ENCODE results near the gene TSSC4.
"Not testable (repeated sequence)": the region's sequence is repeated elsewhere in the genome, so short reads cannot be mapped to it uniquely, and the experiment has no call there.

Gene TSSC4

DNA sequence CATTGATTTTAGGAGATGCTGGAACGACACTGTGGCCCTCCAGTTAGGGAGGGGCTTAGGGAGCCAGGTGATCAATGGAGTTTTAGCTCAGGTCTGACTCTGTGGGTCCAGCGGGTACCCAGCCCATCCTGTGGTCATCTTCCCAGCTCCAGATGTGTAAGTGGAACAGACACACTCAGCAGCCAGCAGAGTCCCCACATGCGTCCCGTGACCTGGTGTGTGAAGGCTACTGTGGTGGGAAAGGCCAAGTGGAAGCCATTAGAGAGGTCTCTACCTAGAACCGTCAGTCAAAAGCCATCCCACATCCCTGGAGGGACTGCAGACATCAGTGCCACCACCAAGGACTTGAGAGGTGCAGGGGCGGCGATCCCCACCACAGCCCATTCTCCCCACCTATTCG is 43.3 kb upstream of the TSSC4 start (continued):
- TF ChIP-seq ZNF221 (tag by site-specific recombination; IDR thresholded peaks at IDR 0.05; ENCODE audit: borderline replicate concordance) (no peak), SALL2 (tag by site-specific recombination; IDR thresholded peaks at IDR 0.05; ENCODE audit: borderline replicate concordance) (no peak), ZNF623 (tag by site-specific recombination; IDR thresholded peaks at IDR 0.05) (no peak), ZNF658 (tag by site-specific recombination; IDR thresholded peaks at IDR 0.05) (no peak), ZNF555 (tag by site-specific recombination; conservative IDR thresholded peaks at IDR 0.05) (no peak), ZNF16 (tag by site-specific recombination; IDR thresholded peaks at IDR 0.05; ENCODE audit: low read depth) (no peak)

DNA sequence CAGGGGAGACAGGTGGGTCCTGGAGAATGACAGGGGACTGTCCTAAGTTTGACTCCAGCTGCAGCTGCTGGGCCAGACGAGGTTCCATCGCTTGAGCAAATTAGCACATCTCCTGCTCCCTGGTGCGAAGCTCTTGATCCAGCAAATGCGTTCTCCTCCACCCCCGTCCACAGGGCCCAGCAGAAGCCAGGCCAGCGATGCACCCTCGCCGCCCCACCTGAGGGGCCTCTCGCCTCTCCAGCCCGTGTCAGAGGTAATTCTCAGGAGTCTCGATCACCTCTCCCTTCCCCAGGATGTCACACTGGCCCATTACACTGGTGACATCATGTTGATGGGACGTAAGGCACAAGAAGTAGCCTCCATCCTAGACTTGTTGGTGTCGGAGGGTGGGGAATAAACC is 42.9 kb upstream of the TSSC4 start:
- POLR2A ChIA-PET = interaction anchor here (1.2 kb wide), 1 partner anchor 19 kb away, joined by 3 read pairs; no protein-coding TSS in a partner anchor
- not testable (repeated sequence) for H3K27ac ChIP-seq (ENCODE audit: extremely low read depth, low read depth, low read length)
- CTCF ChIA-PET = interaction anchor here (0.6 kb wide), 1 partner anchor 206 kb away, joined by 4 read pairs; no protein-coding TSS in a partner anchor

GRCh38 chr11:2358754-2359442 is 41.7 kb upstream of the TSSC4 start:
- ChIA-PET POLR2A (interaction anchor here (1.1 to 1.2 kb wide), 2 partner anchors 18 kb away, joined by 3 read pairs; partner anchors contain the start of gene CD81), CTCF (interaction anchor here (0.6 kb wide), 1 partner anchor 61 kb away, joined by 3 read pairs; no protein-coding TSS in a partner anchor)
- H3K27ac ChIP-seq (ENCODE audit: extremely low read depth, low read depth, low read length) = no peak overlapping the region
- no peaks in the 10 kb centered on the region for H3K36me3 ChIP-seq (ENCODE audit: control insufficient read depth in 2 of 2, insufficient read depth in 1 of 2, low read length in 2 of 2)
- no peak overlapping the region for H3K4me3 ChIP-seq (ENCODE audit: low read depth, low read length)
- H3K4me1 ChIP-seq (ENCODE audit: control insufficient read depth, insufficient read depth, low read length) = no peaks in the 10 kb centered on the region
- H3K9me3 ChIP-seq (ENCODE audit: control insufficient read depth, insufficient read depth, low read depth, low read length) = no peaks in the 10 kb centered on the region
- no peak for TF ChIP-seq CTCF (tag by site-specific recombination; IDR thresholded peaks at IDR 0.05)
- TF ChIP-seq, protein P1, sequence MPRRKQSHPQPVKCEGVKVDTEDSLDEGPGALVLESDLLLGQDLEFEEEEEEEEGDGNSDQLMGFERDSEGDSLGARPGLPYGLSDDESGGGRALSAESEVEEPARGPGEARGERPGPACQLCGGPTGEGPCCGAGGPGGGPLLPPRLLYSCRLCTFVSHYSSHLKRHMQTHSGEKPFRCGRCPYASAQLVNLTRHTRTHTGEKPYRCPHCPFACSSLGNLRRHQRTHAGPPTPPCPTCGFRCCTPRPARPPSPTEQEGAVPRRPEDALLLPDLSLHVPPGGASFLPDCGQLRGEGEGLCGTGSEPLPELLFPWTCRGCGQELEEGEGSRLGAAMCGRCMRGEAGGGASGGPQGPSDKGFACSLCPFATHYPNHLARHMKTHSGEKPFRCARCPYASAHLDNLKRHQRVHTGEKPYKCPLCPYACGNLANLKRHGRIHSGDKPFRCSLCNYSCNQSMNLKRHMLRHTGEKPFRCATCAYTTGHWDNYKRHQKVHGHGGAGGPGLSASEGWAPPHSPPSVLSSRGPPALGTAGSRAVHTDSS (tag by site-specific recombination; IDR thresholded peaks at IDR 0.05) = no peak
- TF ChIP-seq ZNF654 (tag by site-specific recombination; IDR thresholded peaks at IDR 0.05; ENCODE audit: low read depth) = no peak
- no peak for TF ChIP-seq ZNF777 (tag by site-specific recombination; IDR thresholded peaks at IDR 0.05; ENCODE audit: borderline replicate concordance)
- TF ChIP-seq ZNF2 (tag by site-specific recombination; IDR thresholded peaks at IDR 0.05) = no peak
- no peak for TF ChIP-seq ZNF518A (tag by site-specific recombination; conservative IDR thresholded peaks at IDR 0.05; ENCODE audit: low read depth)
- TF ChIP-seq ZNF335 (tag by site-specific recombination; conservative IDR thresholded peaks at IDR 0.05) = no peak

More for the DNA sequence above, 42.9 kb upstream of the TSSC4 start:
- not testable (repeated sequence) for H3K9me3 ChIP-seq (ENCODE audit: control insufficient read depth, insufficient read depth, low read depth, low read length); H3K4me3 ChIP-seq (ENCODE audit: low read depth, low read length); H3K4me1 ChIP-seq (ENCODE audit: control insufficient read depth, insufficient read depth, low read length); H3K36me3 ChIP-seq (ENCODE audit: control insufficient read depth in 2 of 2, insufficient read depth in 1 of 2, low read length in 2 of 2)
